HL-60/S4 (cell line): ENCODE results near the gene GUCY2D.
"Not testable (repeated sequence)": the region's sequence is repeated elsewhere in the genome, so short reads cannot be mapped to it uniquely, and the experiment has no call there.

Source experiments
- in situ Hi-C: fragments of 300-500 bp; cut with MboI; formaldehyde crosslinking; loops from 2 replicates; pipeline ENCODE4 v1.14.3; 2022; ENCODE audit warnings: low sequenced_read_pairs

GUCY2D gene

DNA sequence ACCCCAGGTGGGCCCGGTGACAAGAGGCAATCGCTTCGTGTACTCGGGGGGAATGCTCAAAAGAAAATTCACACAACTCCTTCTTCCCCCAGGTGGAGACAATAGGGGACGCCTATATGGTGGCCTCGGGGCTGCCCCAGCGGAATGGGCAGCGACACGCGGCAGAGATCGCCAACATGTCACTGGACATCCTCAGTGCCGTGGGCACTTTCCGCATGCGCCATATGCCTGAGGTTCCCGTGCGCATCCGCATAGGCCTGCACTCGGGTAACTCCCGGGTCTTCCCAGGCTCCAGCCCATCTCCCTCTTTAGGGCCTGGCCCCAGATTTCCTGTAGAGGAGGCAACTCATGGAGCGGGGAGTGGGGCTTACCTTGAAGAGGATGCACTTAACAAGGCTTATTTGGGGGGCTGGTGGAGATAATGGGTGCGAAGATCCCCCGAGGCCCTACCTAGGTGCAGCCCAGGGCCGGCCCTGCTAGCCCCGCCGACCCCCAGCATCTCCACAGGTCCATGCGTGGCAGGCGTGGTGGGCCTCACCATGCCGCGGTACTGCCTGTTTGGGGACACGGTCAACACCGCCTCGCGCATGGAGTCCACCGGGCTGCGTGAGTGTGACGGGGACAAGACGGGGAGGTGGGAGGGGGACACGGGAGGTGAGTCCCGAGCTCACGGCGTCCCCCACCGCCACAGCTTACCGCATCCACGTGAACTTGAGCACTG lies 13.0 kb downstream of the GUCY2D start:
- in situ Hi-C loops = no loop called here

DNA sequence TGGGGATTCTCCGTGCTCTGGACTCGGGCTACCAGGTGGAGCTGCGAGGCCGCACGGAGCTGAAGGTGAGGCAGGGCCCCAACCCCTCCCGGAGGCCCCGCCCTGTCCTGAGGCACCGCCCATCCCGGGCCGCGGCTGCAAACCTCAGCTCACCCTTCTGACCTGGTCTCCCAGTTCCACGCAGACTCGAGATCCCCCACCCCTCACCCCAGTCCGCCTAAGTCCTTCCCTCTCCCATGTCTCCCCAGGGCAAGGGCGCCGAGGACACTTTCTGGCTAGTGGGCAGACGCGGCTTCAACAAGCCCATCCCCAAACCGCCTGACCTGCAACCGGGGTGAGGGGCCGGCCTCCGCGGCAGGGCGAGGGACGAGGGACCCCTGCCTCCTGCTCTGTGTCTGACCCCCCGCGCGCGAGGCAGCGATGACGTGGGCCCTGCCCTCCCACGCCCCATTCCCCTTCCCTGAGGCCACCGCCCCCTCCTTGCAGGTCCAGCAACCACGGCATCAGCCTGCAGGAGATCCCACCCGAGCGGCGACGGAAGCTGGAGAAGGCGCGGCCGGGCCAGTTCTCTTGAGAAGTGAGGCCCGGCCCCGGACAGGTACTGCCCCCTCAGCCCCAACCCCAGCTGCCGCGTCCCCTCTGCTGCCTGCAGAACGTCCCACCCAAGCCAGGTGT lies 13.7 kb downstream of the GUCY2D start:
- in situ Hi-C loops = no loop called here

DNA sequence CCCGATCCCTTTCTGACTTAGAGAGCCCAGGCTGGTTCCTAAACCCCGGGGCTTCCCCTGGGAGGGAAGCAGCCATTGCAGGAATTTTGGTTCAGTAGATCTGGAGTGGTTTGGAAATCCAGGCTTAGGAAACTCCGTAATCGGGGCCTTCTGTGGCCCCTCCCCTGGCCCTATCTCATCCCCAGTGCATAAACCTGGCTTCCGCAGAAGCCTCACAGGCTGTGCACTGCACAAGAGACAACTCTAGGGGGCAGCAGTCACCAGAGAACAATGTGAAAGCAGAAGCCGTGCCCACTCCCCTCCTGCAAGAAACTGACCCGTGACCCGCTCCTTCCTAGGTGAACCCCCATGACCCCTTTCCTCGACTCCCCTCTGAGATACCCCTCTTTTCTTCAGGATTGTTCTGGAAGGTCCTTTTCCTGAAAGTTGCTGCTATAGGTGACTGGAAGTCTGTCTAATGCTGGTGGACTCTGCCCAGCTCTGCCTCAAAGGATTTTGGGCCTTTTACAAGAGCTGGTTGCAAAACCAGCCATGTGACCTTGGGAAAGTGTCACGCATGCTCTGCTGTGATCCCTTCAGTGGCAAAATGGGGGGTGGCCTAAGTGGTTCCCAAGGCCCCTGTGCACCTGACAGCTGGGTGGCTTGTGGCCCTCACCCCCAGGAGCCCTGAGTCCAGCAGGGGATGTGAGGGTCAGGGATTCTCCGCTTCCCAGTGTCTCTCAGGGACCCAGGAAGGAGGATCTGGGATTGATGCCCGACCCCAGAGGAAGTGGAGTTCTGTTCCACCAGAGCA lies 14.4 kb downstream of the GUCY2D start:
- in situ Hi-C loops = no loop called here

DNA sequence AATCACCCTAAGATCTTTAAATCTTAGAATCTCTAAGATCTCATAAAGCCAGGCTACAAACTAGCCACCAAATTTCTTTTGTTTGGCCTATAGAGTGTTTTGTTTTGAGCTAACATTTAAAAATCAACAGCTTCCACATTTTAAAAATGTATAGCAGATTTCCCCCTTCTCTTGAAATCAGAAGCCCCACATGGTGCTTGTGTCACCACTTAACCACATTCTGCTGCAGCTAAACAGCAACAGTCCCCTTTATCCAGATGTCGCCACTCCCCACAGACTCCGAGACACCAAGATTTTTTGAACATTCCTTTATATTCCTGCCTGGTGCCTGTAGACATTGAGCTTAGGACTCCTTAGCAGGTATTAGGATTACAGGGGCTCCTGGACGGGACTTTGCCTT lies 16.0 kb downstream of the GUCY2D start:
- in situ Hi-C loops = no loop called here

DNA sequence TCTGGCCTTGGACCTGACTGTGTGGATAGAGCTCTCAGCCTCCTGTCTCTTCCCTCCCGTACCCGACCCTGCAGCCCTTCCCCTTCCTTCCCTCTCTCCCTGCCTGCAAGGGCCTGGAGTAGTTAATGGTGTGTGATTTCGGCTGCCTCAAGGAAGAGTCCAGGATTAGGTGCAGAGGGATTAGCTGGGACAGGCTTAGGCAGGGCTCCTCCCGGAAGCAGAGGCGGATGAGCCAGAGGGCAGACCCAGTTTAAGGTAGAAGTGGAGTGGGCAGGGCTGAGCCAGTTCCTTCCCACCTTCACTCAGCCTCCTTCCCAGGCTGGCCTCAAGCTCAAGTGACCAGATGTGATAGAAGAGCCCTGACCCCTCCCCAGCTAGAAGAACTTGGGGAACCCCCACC lies 16.8 kb downstream of the GUCY2D start:
- in situ Hi-C loops = no loop called here

DNA sequence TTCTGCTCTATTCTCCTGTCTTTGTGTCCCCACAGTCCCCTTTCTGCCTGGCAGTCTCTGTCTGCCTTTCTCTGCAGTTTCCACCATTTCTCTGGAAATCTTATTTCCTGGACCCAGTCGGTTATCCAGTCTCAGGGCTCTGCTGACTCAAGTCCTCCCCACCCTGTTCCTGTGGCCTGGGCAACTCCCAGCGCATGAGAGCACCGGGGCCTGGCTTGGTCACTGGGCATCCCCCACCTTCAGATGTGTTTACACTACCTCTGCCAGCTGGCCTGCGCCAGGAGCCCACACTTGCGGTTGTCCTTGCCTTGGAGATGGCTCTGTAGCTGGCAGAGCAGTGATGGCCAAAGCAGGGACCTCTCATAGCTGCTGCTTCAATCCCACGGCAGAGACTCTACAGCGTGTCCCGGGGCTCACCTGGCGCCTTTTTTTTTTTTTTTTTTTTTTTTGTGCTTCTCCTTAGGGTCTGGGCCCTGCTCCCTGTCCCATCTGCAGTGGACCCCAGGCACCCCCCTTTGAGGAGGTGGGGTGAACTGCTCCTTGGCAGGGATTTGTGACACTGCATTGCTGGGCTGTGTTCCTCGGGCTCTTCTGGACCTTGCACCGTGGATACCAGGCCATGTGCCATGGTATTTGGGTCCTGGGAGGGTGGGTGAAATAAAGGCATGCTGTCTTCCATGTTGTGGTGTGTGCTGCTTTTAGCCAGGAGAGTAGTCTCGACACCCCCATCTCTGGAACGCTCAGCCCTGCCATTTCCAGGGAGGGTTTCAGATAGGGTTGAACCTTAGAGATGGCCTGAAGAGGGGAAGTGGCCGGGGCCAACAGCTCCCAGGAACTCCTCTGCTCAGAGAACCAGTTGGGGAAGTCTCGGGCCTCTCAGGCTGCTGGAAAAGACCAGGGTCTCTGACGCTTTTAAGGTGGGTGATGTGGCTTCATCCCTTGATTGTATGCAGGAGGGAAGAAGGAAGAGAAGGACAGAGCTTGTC lies 17.5 kb downstream of the GUCY2D start:
- in situ Hi-C loops = no loop called here

DNA sequence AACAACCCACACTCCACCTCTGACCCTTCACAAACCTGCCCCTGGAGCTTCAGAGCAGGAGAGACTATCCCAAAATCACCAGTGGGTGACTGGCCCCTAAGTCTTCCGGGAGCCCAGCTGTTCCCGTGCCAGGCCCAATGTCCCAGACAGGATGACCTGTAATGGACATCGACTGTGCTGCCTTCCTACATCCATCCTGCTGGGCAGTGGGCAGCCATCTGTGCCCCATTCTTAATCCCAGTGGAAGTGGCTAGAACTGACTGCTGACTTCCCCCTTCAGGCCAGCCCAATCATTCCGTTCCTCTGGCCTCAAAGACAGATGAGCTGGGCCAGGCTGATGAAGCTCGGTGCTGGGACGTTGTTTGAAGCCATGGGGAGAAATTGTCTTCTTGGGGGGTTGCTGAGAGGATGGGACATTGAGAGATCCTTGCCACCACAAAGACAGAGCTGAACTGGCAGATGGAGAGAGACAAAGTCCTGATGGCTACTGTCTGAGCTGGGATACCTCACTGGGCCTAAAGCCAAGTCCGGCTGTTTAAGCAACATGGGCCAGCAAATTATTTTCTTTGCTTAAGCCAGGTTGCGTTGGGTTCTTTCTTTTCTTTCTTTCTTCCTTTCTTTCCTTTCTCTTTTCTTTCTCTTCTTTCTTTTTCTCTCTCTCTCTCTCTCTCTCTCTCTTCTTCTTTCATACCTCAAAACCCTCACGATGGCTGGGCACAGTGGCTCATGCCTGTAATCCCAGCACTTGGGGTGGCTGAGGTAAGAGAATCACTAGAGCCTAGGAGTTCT lies 18.6 kb downstream of the GUCY2D start:
- in situ Hi-C loops = no loop called here

DNA sequence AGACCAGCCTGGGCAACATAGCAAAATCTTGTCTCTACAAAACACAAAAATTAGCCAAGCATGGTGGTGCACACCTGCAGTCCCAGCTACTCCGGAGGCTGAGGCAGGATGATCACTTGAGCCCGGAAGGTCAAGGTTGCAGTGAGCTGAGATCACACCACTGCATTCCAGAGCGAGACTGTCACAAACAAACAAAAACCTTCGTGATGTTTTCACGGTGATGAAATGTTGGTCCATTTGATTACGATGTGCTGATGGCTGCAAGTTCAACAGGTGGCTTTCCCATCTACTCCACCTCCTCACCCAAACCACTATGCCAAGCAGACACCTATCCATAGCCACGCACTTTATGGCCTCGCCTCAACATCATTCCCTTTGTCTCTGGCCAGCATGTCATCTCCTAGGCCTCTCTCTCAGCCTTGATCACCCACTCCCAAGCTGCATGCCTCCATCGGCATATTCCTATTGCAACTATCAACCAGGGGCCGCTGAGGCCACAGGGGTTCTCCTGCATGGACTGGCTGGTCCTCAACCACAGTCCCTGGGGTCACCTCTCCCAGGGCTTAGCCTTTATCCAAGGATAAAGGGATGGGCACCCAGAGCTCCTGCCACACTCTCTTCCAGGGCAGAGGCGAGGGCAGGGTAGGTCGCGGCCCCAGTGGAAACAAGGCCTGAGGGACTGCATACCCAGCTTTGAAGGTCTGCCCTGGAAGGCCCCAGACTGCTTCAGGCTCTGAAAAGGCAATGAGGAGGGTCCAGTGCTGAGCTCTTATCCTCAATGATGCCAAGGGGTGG lies 19.3 kb downstream of the GUCY2D start:
- in situ Hi-C loops = no loop called here

DNA sequence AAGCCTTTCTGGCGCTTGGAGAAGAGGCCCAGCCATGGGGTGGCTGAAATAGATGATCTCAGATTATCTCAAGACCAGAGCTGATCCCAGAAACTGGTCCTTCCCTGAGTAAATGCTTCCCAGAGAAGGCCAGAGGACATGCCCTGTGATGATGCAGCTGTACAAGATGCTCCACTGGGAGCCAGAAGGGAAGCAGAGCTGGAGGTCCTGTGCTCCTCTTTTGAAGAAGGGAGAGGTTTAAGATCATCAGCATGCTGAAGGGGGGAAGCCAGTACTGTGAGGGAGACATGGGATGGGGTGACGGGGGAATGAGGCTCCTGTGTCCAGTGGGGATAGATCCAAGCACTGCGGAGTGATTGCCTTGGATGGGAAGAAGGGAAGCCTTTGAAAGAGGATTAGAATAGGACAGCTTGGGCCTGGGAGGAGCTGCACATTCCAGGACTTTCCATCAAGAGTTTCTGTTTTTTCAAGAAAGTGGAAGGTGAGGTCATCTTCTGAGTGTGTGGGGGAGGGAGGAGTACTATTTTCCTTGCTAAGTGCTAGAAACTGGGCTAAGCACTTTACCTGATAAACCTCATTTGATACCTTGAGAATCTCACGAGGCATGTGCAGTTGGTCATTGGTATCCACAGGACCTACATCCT lies 20.1 kb downstream of the GUCY2D start:
- in situ Hi-C loops = no loop called here

DNA sequence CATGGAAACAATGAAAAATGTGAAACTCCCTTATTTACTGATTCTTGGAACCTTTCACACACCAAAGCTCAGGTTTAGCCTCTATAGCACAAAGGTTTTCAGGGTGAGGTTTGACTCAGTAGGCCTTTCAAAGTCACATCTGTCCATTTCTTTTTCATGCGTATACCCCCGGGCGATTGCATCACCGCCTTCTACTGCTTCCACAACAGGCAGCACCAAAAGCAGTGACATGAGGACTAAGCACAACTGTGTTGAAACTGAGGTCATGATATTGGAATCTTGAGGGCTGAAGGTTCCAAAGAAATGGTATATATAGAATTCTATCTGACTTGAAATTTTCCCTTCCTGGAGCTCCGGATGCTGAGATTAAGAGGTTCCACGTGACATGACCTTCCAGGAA lies 21.7 kb downstream of the GUCY2D start:
- in situ Hi-C loops = not testable (repeated sequence)

DNA sequence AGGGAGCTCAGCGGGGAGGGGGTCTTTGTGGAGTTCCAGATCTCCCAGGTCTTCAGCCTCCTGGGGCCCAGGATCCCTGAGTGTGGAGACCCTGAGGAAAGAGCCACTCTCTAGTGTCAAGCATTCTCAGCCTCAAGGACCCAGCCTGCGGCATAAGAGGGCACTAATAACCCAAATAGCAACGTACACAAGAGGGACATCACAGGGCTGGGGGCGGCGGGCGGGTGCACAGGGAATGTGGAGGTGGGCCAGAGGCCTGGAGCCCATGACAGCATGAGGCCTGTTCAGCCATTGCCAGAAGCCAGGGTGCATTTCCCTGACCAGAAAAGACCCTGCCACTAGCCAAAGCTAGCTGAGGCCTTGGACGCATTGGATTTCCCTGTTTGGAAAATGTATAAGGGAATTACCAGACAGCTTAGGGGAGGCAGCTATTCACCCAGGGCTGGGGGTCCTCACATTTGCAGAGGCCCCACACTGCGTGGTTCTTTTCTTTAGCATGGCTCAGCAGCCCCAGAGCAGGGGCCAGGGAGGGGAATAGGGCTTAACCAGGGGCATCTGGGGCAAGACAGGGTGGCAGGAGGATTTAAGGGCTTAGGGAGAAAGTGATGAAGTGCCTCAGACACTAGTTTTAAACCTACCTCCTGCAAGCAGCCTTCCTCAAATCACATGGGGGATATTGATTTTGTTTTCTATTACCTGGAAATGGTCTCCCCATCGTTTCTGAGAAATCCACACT lies 22.9 kb downstream of the GUCY2D start:
- in situ Hi-C loops = no loop called here

DNA sequence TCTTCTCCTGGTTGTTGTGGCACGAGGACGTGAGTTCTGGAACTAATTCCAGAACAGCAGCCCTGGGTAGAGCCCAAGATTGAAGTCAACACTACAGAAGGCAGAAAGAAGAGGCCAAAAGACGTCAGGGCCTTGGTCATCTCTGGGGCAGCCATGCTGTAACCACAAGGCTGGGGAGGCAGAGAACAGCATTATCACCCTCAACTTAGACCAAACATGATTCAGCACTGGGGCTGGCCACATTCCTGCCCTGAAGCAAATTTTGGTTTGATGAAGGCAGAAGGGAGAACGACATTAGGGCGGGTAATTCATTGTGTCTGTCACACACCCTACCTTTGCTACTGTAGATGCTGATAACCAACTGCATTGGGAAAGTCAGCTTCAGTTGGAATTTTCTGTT lies 26.7 kb downstream of the GUCY2D start:
- in situ Hi-C loops = no loop called here

DNA sequence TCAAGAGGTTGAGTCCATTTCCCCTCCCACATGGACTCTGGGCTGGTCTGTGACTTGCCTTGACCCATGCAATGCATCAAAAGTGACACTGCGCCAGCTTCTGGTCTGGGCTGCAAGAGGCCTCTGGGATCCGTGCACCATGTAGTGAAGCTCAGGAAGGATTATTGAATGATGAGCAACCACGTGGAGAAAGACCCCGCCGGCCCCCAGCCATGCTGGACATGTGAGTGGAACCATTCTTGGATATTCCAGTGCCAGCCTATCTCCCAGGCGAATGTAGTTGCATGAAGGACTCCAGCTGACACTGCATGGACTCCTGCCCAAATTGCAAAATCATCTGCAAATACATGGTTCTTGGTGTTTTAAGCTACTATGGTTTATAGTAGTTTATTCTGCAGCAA lies 28.8 kb downstream of the GUCY2D start:
- in situ Hi-C loops = no loop called here

DNA sequence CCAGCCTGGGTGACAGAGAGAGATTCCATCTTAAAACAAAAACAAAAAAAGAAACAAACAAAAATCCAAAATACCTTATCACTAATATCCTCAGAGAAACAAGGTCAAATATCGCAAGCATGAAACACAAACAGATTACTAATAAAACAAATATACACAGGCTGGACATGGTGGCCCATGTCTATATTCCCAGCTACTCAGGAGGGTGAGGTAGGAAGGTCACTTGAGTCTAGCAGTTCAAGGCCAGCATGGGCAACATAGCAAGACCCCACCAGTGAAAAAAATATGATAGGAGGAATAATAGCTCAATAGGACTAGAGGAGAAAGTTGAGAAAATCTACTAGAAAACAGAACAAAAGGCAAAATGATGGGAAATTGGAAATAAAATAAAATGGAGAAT lies 29.5 kb downstream of the GUCY2D start:
- in situ Hi-C loops = no loop called here

DNA sequence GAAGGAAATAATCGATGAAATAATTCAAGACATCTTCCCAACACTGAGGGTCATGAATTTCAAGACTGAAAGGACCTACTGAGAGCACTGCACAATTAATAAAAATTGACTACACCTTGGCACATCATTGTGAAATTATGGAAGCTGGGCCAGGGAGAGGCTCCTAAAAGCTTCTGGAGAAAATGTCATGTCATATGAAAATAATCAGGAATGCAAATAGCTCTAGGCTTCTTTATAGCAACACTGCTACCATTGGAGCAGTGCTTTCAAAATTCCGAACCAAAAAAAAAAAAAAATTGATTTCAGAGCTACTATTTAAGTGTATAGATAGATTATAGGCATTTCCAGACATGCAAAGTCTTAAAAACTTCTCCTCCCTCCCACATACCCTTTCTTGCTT lies 30.0 kb downstream of the GUCY2D start:
- in situ Hi-C loops = no loop called here

DNA sequence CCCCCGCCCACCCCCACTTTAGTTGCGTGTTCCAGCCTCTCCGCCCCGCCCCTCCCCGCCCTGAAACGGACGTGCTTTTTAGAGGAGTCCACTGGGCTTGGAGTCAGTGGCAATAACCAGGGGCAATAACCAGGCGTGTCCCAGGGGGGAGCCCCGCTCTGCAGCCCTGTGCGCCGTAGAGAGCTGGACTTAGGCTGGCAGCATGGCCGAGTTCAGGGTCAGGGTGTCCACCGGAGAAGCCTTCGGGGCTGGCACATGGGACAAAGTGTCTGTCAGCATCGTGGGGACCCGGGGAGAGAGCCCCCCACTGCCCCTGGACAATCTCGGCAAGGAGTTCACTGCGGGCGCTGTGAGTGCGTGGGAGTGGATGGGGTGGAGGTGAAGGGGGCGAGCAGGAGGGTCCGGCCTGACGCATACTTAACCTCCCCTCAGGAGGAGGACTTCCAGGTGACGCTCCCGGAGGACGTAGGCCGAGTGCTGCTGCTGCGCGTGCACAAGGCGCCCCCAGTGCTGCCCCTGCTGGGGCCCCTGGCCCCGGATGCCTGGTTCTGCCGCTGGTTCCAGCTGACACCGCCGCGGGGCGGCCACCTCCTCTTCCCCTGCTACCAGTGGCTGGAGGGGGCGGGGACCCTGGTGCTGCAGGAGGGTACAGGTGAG lies 36.7 kb downstream of the GUCY2D start, which contains the start of gene ALOX15B:
Gene ALOX15B (plus strand): TSS at position 106 of the 657 bp plus-strand sequence. CDS start 97 bp downstream, at position 203.
- in situ Hi-C loops = no loop called here

DNA sequence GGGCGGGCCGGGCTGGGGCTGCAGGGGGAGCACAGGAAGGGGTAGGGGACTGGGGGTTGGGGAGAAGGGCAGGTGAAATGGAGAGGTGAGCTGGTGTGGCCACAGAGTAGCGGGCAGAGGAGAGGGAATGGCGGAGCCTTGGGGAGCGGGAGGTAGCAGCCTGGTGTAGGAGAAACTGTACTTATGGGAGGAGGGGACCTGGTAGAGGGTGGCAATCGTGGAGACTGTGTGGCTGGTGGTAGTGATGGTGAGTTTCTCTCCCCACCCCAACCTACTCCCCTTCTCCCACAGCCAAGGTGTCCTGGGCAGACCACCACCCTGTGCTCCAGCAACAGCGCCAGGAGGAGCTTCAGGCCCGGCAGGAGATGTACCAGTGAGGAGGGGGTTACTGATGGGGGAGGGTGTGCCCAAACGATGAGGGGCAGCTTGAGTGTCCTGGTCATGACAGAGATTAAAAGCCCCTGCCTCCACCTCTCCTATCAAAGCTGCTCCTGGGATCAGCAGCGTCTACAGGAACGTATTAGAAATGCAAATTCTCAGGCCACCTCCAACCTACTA lies 37.3 kb downstream of the GUCY2D start:
- in situ Hi-C loops = no loop called here
